ENCODE measurements around the gene NUTM2B.
"Not testable (repeated sequence)": the region's sequence is repeated elsewhere in the genome, so short reads cannot be mapped to it uniquely, and the experiment has no call there.

Gene NUTM2B

GRCh38 chr10:79687406-79688150 is 15.4 kb upstream of the NUTM2B start:
- H3K9ac ChIP-seq; H3K27me3 ChIP-seq (ENCODE audit: insufficient read depth, low read depth); H2AFZ ChIP-seq (ENCODE audit: low read depth); H3K4me1 ChIP-seq (ENCODE audit: low read depth, poor library complexity, severe bottlenecking); H3K79me2 ChIP-seq (ENCODE audit: insufficient read depth, low read depth); H3K4me3 ChIP-seq (IDR thresholded peaks at IDR 0.05; ENCODE audit: insufficient read depth, low read depth, low read length); H3K36me3 ChIP-seq (ENCODE audit: insufficient read depth); H3K4me2 ChIP-seq; H4K20me1 ChIP-seq (ENCODE audit: insufficient read depth); H3K27ac ChIP-seq: not testable (repeated sequence)

DNA sequence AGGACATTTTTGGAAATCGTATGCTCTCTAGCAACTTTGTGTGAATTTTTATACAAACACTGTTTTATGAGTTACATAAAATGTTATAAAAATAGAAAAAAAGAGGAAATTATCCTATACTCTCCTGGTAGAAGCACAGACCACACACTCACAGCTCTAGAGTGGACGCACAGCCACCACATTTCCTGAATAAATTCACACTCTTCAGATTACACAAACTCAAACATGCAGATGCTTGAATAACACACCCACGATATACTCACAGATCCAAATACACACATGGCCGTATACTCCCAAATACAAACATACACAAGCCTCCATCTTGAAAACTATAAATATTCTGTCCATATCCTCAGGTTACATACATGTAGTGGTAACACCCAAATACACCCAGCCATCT is 14.2 kb upstream of the NUTM2B start:
- H3K79me2 ChIP-seq (ENCODE audit: insufficient read depth, low read depth); H3K4me3 ChIP-seq (IDR thresholded peaks at IDR 0.05; ENCODE audit: insufficient read depth, low read depth, low read length); H4K20me1 ChIP-seq (ENCODE audit: insufficient read depth); H2AFZ ChIP-seq (ENCODE audit: low read depth); H3K36me3 ChIP-seq (ENCODE audit: insufficient read depth); H3K9ac ChIP-seq; H3K4me2 ChIP-seq; H3K4me1 ChIP-seq (ENCODE audit: low read depth, poor library complexity, severe bottlenecking); H3K27me3 ChIP-seq (ENCODE audit: insufficient read depth, low read depth); H3K27ac ChIP-seq: not testable (repeated sequence)

DNA sequence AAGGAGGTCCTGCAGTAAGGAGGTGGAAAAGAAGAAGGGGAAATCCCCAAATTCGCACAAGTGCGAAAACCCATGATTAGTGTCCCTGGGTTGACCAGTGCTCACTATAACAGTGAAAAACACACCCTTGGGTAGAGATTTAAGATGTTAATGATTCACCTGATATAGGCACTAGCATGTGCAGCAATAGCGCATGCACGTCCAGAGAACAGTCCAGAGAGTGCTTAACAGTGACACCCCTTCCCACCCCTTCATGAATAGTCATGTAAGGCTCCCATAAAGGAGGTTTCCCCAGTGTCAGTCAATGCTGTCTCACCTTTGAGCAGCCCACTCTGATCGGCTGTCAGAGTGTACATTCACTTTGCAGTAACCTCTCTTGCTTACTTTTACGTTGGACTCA is 6.4 kb upstream of the NUTM2B start:
- H3K36me3 ChIP-seq (ENCODE audit: insufficient read depth); H3K9ac ChIP-seq; H3K79me2 ChIP-seq (ENCODE audit: insufficient read depth, low read depth); H3K27me3 ChIP-seq (ENCODE audit: insufficient read depth, low read depth); H3K4me3 ChIP-seq (IDR thresholded peaks at IDR 0.05; ENCODE audit: insufficient read depth, low read depth, low read length); H3K4me1 ChIP-seq (ENCODE audit: low read depth, poor library complexity, severe bottlenecking); H3K4me2 ChIP-seq; H4K20me1 ChIP-seq (ENCODE audit: insufficient read depth); H3K27ac ChIP-seq; H2AFZ ChIP-seq (ENCODE audit: low read depth): not testable (repeated sequence)

GRCh38 chr10:79697141-79697540 is 5.9 kb upstream of the NUTM2B start:
- not testable (repeated sequence) for H3K27ac ChIP-seq; H3K4me1 ChIP-seq (ENCODE audit: low read depth, poor library complexity, severe bottlenecking); H4K20me1 ChIP-seq (ENCODE audit: insufficient read depth); H3K9ac ChIP-seq; H3K4me3 ChIP-seq (IDR thresholded peaks at IDR 0.05; ENCODE audit: insufficient read depth, low read depth, low read length); H3K4me2 ChIP-seq; H3K36me3 ChIP-seq (ENCODE audit: insufficient read depth); H2AFZ ChIP-seq (ENCODE audit: low read depth); H3K79me2 ChIP-seq (ENCODE audit: insufficient read depth, low read depth); H3K27me3 ChIP-seq (ENCODE audit: insufficient read depth, low read depth)

GRCh38 chr10:79700381-79700944 is 2.6 kb upstream of the NUTM2B start:
- not testable (repeated sequence) for H3K4me3 ChIP-seq (IDR thresholded peaks at IDR 0.05; ENCODE audit: insufficient read depth, low read depth, low read length); H3K9ac ChIP-seq; H3K27me3 ChIP-seq (ENCODE audit: insufficient read depth, low read depth); H4K20me1 ChIP-seq (ENCODE audit: insufficient read depth); H3K27ac ChIP-seq; H3K4me2 ChIP-seq; H3K36me3 ChIP-seq (ENCODE audit: insufficient read depth); H3K4me1 ChIP-seq (ENCODE audit: low read depth, poor library complexity, severe bottlenecking); H2AFZ ChIP-seq (ENCODE audit: low read depth); H3K79me2 ChIP-seq (ENCODE audit: insufficient read depth, low read depth)

DNA sequence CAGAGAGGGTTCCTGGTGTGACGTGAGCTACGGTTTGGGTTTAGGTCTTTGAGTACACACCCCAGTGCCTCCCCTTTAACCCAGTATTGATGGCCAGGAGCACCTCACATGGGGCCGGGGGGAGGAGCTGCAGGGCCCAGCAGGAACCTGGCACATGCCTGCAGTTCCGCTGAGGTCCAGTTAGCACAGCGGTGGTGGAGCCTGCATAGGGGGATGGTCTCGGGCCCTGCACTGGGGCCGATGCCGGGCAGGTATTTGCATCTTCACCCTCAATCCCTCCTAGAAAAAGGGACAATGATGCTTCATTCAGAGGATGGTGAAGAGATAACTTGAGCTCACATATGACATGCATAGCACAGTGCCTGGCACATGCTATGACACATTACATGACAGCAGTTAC is 4.0 kb downstream of the NUTM2B start:
- H3K79me2 ChIP-seq (ENCODE audit: insufficient read depth, low read depth); H3K27me3 ChIP-seq (ENCODE audit: insufficient read depth, low read depth); H3K4me2 ChIP-seq; H3K27ac ChIP-seq; H3K4me3 ChIP-seq (IDR thresholded peaks at IDR 0.05; ENCODE audit: insufficient read depth, low read depth, low read length); H3K4me1 ChIP-seq (ENCODE audit: low read depth, poor library complexity, severe bottlenecking); H4K20me1 ChIP-seq (ENCODE audit: insufficient read depth); H2AFZ ChIP-seq (ENCODE audit: low read depth); H3K9ac ChIP-seq; H3K36me3 ChIP-seq (ENCODE audit: insufficient read depth): not testable (repeated sequence)

DNA sequence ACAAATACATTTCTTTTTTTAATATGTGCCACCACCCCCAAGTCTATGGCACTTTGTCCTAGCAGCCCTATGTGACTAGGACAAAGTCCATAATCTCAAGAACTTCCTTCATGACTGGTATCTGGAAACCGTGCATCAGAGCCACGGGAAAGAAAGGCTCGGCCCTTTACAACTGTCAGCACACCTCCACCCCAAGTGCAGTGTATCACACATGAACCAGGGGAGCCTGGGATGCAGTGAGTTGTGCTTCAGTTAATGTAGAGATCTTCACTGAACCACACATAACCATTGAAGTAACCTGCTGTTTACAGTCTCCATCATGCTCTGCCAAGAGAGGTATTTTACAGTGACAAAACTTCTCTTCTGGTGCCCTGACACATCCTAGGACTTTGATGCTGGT is 11.9 kb downstream of the NUTM2B start:
- H3K36me3 ChIP-seq (ENCODE audit: insufficient read depth); H3K4me2 ChIP-seq; H3K4me1 ChIP-seq (ENCODE audit: low read depth, poor library complexity, severe bottlenecking); H4K20me1 ChIP-seq (ENCODE audit: insufficient read depth); H3K27me3 ChIP-seq (ENCODE audit: insufficient read depth, low read depth); H3K9ac ChIP-seq; H2AFZ ChIP-seq (ENCODE audit: low read depth); H3K4me3 ChIP-seq (IDR thresholded peaks at IDR 0.05; ENCODE audit: insufficient read depth, low read depth, low read length); H3K27ac ChIP-seq; H3K79me2 ChIP-seq (ENCODE audit: insufficient read depth, low read depth): not testable (repeated sequence)

GRCh38 chr10:79716917-79717579 is 14.0 kb downstream of the NUTM2B start:
- H3K9ac ChIP-seq; H3K27ac ChIP-seq; H3K4me3 ChIP-seq (IDR thresholded peaks at IDR 0.05; ENCODE audit: insufficient read depth, low read depth, low read length); H4K20me1 ChIP-seq (ENCODE audit: insufficient read depth); H3K36me3 ChIP-seq (ENCODE audit: insufficient read depth); H3K27me3 ChIP-seq (ENCODE audit: insufficient read depth, low read depth); H3K4me1 ChIP-seq (ENCODE audit: low read depth, poor library complexity, severe bottlenecking); H3K79me2 ChIP-seq (ENCODE audit: insufficient read depth, low read depth); H2AFZ ChIP-seq (ENCODE audit: low read depth); H3K4me2 ChIP-seq: not testable (repeated sequence)

- not testable (repeated sequence) for H2AFZ ChIP-seq (ENCODE audit: low read depth); H3K36me3 ChIP-seq (ENCODE audit: insufficient read depth); H3K4me1 ChIP-seq (ENCODE audit: low read depth, poor library complexity, severe bottlenecking)
These were observed 17.0 kb downstream of the NUTM2B start for GRCh38 chr10:79720000-79720399.

GRCh38 chr10:79726620-79727019 is 23.6 kb downstream of the NUTM2B start:
- H3K4me2 ChIP-seq; H3K27ac ChIP-seq; H4K20me1 ChIP-seq (ENCODE audit: insufficient read depth); H3K27me3 ChIP-seq (ENCODE audit: insufficient read depth, low read depth); H3K9ac ChIP-seq; H3K4me1 ChIP-seq (ENCODE audit: low read depth, poor library complexity, severe bottlenecking); H3K79me2 ChIP-seq (ENCODE audit: insufficient read depth, low read depth); H2AFZ ChIP-seq (ENCODE audit: low read depth); H3K36me3 ChIP-seq (ENCODE audit: insufficient read depth); H3K4me3 ChIP-seq (IDR thresholded peaks at IDR 0.05; ENCODE audit: insufficient read depth, low read depth, low read length): not testable (repeated sequence)

More at GRCh38 chr10:79720000-79720399, 17.0 kb downstream of the NUTM2B start:
- H3K27me3 ChIP-seq (ENCODE audit: insufficient read depth, low read depth); H3K4me2 ChIP-seq; H3K79me2 ChIP-seq (ENCODE audit: insufficient read depth, low read depth); H3K9ac ChIP-seq; H3K27ac ChIP-seq; H3K4me3 ChIP-seq (IDR thresholded peaks at IDR 0.05; ENCODE audit: insufficient read depth, low read depth, low read length); H4K20me1 ChIP-seq (ENCODE audit: insufficient read depth): not testable (repeated sequence)

Data from KMS-11 (cell line).